GM18870 (cell line): ENCODE data around the gene IP6K3.

ENCODE experiments used
- ATAC-seq: cut with Tn5 transposase; IDR thresholded peaks from one replicate; pipeline ENCODE4 v1.9.1; 2021; ENCODE audit warnings: moderate library complexity; ENCODE audit not compliant: unreplicated experiment

The IP6K3 gene, protein sequence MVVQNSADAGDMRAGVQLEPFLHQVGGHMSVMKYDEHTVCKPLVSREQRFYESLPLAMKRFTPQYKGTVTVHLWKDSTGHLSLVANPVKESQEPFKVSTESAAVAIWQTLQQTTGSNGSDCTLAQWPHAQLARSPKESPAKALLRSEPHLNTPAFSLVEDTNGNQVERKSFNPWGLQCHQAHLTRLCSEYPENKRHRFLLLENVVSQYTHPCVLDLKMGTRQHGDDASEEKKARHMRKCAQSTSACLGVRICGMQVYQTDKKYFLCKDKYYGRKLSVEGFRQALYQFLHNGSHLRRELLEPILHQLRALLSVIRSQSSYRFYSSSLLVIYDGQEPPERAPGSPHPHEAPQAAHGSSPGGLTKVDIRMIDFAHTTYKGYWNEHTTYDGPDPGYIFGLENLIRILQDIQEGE

DNA sequence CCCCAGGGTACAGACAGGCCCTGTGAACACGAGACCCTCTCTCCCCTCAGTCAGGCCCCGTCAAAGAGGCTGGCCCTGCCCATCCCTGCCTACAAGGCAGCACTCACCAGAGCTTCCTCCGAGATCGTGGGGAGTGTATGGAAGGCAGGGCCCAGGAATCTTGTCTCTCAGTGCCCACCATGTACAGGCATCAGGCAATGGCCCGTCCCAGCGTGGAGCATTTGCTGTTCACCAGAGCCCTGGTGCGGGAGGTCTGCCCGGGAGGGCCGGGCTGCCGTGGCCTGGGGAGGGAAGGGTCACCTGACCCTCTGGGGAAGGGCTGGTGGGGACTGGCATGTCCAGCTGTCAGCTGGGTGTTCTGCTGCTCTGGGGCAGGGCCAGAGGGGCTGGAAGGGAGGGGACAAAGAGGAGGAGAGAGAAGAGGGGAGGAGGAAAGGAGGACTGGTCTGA is at the start of gene IP6K3:
Gene IP6K3 (minus strand): TSS at position 255 of the 450 bp plus-strand sequence. CDS start 11,429 bp downstream, outside the sequence.
- ATAC-seq = no peak

DNA sequence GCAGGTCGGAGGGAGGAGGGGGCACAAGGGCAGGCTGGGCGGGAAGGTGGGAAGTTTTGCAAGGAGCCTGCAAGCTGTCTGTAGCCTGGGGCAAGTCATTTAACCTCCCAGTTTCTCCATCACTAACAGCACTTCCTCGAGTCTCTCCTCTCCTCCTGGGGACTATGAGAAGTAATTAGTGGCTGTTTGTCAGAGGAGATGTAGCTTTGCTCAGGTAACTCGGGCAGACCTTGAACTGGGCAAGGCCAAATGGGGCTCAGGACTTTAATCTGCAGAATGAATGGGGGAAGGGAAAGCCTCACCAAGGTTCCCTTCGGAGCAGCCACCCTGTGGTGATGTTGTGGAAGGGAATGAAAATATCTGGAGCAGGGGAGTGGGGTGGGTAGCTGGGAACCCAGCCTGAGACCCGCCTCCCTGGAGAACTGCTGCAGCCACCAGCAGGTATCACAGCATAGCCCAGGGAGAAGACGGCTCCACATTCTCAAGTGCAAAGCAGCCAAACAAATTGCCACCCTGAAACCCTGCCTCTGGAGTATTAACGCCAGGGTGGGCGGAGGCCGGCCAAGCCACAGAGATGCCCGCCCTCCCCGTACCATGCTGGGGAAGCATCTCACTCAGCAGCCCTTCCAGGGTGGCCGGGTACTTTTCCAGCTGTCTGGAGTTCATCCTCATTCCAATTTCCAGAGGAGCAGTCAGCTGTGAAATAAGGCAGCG is 48.4 kb upstream of the IP6K3 start:
- no peak for ATAC-seq

DNA sequence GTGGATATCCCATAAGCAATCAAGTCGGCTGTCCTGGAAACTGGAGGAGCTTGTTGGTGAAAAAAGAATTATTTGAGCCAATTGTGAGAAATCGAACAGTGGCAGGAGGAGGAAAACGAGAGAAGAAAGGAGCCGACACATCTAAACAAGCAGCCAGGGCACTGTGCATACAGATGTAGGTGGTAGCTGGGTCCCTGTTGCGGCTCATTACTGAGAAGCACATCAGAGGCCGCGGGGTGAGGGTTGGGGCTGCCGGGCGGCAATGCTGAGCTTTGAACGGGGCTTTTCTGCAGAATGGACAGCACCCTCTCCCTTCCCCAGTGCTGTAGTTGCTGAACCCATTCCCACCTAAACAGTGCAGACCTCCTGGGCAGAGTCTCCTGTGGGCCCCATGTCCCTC is 46.3 kb upstream of the IP6K3 start:
- no peak for ATAC-seq

DNA sequence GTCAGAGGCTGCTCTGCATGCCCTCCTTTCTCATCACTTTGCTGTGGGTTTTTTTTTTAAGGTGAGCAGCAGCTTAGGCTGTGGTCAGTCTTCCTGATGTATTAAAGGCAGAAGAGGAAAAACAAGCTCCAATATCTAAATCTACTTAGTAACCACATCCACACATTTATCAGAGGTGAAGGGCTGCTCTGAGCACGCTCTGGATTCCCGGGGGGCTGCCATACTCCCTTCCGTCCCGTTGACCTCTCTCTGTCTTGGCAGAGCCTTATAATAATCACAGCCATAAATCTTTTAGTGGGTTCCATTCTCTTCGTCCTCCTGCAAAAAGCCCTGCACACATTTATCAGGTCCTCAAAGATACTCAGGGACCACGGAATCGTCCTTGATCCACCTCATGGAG is 44.9 kb upstream of the IP6K3 start:
- no peak for ATAC-seq

DNA sequence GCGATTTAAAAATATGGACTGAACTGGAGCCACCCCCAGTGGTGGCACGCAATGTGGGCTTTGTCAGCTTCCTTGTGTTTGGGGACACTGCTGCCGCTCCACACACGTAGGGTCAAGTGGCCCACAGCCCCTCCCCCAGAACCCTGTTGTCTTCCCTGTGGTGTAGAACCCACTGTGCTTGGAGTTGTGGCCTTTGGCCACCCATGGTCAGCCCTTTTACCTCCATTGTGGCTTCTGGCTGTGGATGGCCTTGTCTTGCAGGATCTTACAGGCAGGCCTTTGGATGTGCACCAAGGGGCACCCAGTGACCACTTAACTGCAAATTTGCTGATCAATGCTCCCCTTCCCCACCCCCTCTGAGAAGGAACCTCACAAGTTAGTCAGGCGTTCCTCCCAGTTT is 44.2 kb upstream of the IP6K3 start:
- no peak for ATAC-seq

DNA sequence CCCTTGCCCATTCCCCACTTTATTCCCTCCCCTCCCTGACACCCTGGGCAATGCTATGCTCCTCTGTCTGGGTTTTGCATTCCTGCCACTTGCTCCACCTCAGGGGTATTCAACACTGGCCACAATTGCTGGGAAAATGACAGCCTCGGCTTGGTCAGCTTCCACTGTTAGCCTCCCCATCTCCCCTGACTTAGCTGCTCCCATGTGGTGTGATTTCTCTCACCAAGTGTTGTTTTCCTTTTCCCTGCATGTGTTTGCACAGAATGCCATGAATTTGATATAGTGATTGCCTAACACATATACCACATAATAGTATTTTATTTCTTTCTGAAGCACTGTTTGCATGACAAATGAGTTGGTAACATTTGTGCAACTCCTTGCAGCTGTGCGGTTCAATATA is 43.7 kb upstream of the IP6K3 start:
- no peak for ATAC-seq

DNA sequence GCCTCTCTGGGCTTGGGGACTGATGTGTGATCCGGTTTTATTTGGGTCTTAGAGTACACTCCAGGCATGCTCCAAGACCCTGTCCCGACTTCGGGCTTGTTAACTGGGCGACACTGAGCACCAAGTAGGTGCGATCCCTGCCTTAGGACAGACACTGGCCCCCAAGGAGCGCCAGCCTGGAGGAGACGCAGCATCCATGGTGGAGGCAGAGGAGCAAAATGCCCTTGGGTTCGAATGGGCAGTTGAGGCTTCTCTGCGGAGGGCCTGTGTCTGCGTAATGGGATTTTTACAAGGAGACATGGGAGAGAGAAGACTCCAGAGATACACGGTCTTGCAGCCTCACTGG is 42.8 kb upstream of the IP6K3 start:
- no peak for ATAC-seq

DNA sequence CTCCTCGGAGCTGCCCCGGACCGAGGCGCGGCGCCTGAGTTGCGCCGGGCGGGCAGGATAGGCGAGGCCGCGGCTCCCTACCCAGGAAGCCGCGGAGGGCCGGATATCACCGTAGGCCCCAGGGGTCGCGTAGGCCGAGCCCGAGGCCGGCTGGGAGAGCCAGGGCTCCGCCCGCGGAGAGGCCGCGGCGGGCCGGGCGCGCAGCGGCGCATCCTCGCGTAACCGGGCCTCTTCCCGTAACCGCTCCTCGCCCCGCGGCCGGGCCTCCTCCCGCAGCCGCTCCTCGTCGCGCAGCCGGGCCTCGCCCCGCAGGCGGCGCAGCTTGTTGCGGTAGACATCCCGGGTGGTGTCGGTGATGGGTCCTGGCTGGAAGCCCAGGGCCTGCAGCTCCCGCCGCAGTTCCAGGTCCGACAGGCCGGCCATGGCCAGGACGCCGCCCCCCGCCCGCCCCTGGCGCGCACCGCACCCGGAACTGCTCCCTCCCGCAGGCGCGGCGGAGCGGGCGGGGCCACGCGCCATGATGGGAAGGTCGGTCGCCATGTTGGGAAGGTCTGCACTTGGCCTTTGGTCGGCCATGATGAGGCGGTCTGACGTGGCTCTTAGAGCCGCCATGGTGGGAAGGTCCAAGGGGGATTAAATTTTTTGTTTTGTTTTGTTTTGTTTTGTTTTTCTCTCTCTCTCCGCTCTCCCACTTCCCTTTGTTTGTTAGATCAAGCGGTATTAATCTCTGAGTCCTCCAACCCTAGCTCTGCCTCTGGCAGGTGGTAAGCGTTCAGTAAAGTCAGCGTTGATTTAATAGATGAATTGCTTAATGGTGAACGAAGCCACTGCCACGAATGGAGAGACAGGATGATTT is 42.2 kb upstream of the IP6K3 start, which contains the start of gene LEMD2:
Gene LEMD2 (minus strand): TSS at position 437 of the 856 bp plus-strand sequence. CDS start 14 bp downstream, at position 423.
- ATAC-seq = peak; percentile 79

DNA sequence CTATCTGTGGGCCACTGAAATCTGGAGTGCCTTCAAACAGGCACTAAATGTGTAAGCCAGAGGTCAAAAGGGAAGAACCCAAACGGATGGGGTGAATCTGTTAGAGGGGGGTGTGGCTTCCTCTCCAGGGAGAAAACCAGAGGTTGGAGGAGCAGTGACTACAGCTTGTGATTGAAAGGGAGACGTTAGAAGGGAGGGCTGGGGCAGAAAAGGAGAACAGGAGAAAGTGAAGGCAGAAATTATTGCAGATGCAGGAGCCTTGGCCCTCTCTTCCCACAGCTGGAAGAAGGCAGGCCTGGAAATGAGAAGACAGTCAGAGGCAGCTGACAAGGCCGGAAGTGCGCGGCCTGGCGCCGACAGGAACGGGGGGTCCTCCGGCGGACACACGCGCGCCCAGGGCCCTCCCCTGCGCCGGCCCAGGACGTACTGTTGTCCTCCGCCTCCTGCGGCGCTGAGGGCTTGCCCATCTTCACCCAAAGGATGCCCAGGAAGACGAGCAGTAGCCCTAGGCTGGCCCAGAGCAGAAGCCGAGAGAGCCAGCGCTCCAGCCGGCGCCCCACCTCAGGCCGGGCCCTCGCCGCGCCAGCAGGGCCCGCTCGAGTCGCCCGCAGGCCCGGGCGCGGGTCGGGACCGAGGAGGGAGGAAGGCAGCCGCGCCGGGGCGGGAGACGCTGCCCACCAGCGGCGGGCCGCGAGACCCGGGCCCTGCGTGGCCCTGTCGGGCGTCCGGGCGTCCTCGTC is 41.4 kb upstream of the IP6K3 start:
- peak; percentile 34 for ATAC-seq

DNA sequence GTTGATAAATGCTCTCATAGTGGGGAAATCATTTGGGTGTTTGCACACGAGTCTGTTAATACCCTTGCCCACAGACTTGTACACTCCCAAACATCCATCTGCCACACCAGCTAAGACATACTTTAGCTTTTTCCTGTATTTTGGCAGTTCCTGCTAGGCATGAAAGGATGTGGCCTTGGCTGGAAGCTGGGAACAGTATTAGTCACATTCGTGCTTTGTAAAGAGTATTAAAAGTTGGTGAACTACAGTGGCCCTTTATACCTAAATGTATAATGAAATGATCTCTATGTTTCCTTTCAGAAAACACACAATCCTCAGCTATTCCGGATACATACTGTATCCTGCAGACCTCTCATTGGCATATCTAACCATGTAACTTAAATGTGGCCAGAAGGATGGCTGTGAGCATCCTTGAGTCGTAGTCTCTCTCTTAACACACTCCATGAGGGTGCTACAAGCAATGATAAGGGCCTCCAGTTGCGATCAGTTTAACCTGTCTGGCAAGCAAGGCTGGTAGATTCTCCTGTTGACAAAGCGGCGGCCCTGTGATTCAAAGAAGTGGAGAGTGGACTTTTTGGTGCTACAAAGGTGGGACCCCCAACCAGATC is 40.7 kb upstream of the IP6K3 start:
- no peak for ATAC-seq

DNA sequence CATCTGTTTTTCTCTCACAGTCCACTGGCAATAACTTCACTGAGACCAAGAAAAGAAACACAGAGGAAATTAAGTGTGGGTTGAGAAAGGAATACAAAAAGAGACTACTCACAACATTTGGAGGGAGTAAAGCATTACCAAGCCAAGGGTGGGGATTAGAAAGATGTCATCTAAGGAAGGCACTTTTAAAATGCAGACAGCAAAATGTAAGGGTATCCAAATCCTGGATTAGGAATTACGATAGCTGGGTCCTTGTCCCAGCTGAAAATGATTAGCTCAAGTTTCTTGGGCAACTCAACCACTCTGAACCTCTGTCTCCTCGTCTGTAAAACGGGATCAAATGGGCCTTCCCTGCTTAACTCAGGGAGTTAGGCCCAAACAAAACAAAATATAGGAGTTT is 40.0 kb upstream of the IP6K3 start:
- ATAC-seq = no peak

DNA sequence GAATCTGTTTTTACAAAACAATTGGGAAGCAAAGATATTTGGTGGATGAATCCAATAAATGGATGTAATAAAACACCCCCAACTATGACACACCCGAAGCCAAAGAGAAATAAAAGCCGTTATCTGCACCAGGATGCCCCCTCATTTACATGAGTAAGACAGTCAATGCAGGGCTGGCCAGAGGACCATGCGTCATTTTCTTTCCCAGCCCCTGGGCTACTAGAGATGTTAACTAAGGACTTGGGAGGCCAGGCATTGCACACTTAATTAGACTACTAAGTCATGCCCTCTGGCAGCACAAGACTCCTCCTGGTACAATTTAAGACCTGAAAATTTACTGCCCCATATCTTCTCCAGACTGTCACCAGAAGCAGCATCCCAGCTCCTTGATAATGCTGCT is 39.1 kb upstream of the IP6K3 start:
- no peak for ATAC-seq

DNA sequence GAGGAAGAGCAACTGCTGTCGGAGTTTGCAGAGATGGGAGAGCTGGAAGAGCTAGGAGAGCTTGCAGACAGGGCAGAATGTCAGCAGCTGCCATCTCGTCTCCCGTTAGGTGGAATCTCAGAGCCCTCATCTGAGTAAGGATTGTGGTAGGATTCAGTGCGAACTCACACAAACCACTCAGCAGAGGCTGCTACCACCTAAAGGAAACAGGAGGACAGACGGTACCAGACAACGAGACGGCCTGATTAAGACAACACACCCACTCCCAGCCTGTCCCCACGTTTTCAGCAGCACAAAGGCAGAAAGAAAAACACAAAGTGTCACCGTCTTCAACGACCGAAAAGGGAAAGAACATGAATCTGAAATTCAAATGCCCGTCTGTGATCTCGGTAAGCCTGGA is 38.1 kb upstream of the IP6K3 start:
- no peak for ATAC-seq

DNA sequence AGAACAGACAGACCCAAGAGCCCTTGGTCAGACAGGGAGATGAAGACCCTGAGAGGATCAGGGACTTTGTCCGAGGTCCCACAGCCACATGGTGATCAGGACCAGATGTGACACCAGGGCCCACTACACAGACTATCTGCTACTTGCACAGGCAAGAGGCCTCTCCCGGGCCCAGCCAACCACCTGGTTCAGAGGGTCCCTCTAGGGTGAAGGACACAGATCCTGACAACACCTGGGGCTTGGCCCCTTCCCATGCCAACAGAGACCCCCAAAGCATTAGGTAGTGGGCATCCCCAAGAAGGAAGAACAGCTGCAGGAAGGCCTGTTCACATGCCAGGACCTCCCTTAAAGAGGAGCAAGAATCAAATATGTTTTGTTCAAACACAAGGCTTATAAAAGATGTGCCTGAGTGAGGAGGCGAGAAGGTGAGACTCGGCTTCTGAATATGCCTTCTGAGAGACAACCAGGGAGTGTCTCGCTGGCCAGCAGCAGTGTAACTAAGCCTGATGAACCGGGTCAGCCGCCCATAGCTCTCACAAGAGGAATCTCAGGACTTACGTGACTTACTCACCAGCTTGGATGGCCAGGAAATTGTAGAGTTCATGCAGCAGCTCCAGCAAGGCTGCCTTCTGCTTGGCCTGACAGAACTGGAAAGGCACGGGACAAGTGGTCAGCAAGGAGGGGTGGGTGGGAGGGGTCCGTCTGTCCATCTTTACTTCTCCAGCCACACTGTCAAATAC is 37.2 kb upstream of the IP6K3 start:
- ATAC-seq = no peak

DNA sequence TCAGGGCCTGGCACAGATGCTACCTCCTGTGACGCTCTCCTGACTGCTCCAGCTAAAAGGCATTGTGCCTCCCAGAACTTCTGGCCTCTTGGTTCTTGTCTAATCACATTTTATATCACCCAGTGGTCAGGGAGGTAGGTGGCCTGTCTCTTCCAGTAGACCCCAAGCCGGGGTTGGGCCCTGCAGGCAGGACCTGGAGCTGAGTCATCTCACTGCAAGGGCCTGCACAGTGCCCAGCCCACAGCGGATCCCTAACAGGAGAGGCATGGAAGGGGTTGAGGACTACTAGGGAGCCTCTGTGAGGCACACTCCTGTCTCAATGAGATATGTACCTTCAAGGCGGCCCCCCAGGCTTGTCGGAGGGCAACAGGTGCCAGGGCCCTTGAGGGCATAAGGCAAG is 35.9 kb upstream of the IP6K3 start:
- ATAC-seq = no peak

DNA sequence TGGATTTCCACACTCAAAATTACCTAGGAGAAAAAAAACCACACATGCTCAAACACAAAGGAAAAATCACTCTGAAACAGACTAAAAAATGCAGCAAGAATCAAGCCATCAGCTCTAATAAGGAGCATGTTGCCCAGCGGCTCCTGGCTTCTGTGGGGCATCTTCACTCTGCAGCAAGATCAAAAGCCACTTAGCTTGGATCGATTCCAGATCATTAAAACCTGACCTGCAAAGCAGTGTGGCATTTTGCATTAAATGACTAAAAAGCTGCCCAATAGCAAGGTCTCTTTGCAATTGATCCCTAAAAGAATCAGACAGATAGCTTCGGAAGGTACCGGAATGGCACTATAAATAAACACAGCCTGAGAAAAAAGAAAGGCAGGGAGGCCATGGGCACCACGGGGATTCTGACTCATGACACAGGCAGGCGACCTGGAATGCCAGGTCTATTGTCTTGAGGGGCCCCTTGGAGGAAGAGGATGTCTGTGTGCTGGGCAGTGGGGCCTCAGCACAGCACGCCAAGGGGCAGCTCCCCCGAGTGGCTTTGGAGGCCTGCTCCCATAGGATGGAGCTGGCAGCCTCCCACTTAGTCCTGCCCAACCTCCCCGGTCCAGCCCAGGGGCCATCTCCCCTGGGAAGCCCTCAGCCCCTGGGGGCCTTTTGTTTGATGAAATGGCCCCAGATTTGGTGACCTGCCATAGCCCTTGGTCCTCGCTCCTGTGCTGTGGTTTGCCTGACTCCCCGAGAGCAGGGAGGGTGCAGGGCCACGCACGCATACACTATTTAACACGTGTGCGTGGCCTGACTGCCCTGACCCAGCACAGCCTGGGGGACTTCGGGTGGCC is 34.6 kb upstream of the IP6K3 start:
- ATAC-seq = no peak

DNA sequence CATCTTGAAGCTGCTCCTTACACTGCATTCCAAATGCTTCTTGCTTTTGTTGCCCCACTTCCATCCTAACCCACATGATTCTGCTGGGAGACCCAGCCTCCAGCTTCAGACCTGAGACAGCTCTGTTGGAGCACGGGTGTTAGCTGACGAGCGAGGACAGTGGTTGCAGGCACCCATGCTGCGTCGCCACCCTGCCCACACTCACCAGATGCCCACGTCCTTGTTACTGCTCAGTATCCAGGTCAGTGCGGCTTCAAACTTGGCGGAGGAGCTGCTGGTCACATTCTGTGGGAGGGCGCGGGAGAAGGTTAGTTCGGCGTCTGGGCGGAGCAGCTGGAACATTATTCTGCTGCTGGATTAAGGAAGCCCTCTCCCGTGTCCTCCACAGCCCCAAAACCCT is 33.2 kb upstream of the IP6K3 start:
- no peak for ATAC-seq

DNA sequence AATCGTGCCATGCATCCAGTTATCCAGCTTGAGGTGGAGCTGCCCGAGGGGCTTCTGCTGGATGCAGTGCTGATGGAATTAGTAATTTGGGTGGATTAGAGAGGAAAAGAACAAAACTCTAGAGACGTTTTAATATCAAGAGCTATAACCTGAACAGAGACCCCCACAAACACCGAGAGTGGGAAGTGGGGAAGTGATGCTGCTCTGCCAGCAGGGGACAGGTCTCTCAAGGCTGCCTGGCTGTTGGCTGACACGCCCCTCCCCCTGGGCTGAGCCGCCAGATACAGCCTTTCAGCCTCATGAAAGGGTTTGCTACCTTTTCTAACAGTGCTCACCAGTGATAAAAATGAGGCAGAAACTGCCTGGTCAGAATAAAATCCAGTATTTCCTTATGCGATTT is 32.6 kb upstream of the IP6K3 start:
- ATAC-seq = no peak
